Measurements from ENCODE around the gene JPT2.

Gene JPT2

GRCh38 chr16:1740781-1741490 lies 62.9 kb downstream of the JPT2 start:
- DNase-seq: no peak

- DNase-seq: no peak
Measured at GRCh38 chr16:1741553-1742165, 63.6 kb downstream of the JPT2 start.

- DNase-seq: no peak
Measured at GRCh38 chr16:1743376-1744337, 65.6 kb downstream of the JPT2 start.

GRCh38 chr16:1744338-1744840 lies 66.3 kb downstream of the JPT2 start:
- no peak for DNase-seq

GRCh38 chr16:1745181-1745899 lies 67.3 kb downstream of the JPT2 start:
- no peak for DNase-seq

- DNase-seq: no peak
Measured at GRCh38 chr16:1745900-1746692, 68.0 kb downstream of the JPT2 start.

GRCh38 chr16:1746693-1747195 lies 68.7 kb downstream of the JPT2 start:
- DNase-seq: no peak

GRCh38 chr16:1747934-1748333 lies 69.9 kb downstream of the JPT2 start:
- DNase-seq: no peak

GRCh38 chr16:1749152-1750117 lies 71.4 kb downstream of the JPT2 start:
- no peak for DNase-seq
